Peyer's patch (tissue), 4 donors: Measurements from ENCODE around the gene GLRX3.

ENCODE experiments used
- CTCF ChIP-seq, 6 experiments: fragments of 450-650 bp in 4 of 6; fragments of 200-600 bp in 2 of 6; sonication (generic) in 1 of 6; IDR thresholded peaks; one replicate each; pipeline ENCODE4 v1.5.1; 2017 to 2019; ENCODE audit warnings: antibody characterized with exemption in 6 of 6, mild to moderate bottlenecking in 3 of 6, moderate library complexity in 1 of 6
- POLR2A ChIP-seq, 2 donors: fragments of 450-650 bp; IDR thresholded peaks; one replicate each; pipeline ENCODE4 v1.5.1; 2017; ENCODE audit warnings: antibody characterized with exemption in 2 of 2, mild to moderate bottlenecking in 2 of 2, moderate library complexity in 2 of 2

DNA sequence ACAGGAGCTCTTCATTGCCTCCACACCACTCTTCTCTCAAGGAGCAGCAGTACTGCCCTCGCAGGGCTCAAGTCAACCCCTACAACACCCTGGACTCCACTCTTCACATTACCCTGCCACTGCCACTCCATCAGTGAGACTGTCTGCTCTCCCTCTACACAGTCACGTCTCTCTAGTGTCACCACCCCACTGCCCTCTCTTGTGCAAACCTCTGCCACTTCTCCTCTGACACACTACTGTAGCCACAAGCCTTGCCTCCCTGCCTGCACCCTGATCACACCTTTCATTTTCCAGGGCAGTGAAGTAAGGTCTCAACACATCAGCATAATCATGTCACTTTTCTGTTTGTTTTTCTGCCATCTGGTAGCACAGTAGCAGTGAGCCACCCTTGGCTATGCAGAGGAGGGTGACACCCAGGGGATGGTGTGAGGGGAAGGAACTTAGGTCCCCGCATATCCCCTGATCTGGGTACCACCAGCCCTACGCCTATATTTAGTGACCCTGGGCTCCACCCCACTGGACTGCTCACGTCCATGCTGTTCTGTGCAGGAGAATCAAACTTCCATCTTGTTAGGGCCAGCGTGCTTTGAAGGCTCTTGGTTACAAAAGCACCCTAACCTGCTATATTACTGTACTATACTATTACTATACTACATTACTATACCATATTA is 27.1 kb upstream of the GLRX3 start:
- TF ChIP-seq POLR2A (IDR thresholded peaks at IDR 0.05) (no peak), CTCF (IDR thresholded peaks at IDR 0.05) (no peak)
